Stomach (tissue), 9 donors: ENCODE results near the gene CTIF. TPM values are rescaled to one million over a fixed set of nuclear protein-coding genes. Genes with fewer than 3 reads are reported as not detected.

Experiments used
- DNase-seq, 2 donors: peaks; one replicate each; pipeline versions ENCODE4 v3.0.0 to v3.0.0-alpha.2; 2013 to 2019
- H3K27ac ChIP-seq, 5 donors: fragments of 200-600 bp in 4 of 5; sonication (generic) in 4 of 5; one replicate each; pipeline ENCODE4 v1.5.1; 2013 to 2019; ENCODE audit warnings: mild to moderate bottlenecking in 1 of 5, moderate library complexity in 1 of 5
- H3K27me3 ChIP-seq, 3 donors: fragments of 200-600 bp; sonication (generic); one replicate each; pipeline ENCODE4 v1.5.1; 2017 to 2019; ENCODE audit warnings: mixed run types in 1 of 3
- H3K36me3 ChIP-seq, 4 donors: fragments of 200-600 bp; sonication (generic); 1 replicate in 3 of 4; 2 replicates in 1 of 4; pipeline ENCODE4 v1.5.1; 2016 to 2019
- H3K4me1 ChIP-seq, 4 donors: fragments of 200-600 bp; sonication (generic); one replicate each; pipeline ENCODE4 v1.5.1; 2016 to 2019
- H3K4me3 ChIP-seq, 4 donors: fragments of 200-600 bp; sonication (generic) in 3 of 4; one replicate each; pipeline ENCODE4 v1.5.1; 2016 to 2019; ENCODE audit warnings: mild to moderate bottlenecking in 1 of 4
- H3K9me3 ChIP-seq, 4 donors: fragments of 200-600 bp; sonication (generic); one replicate each; pipeline ENCODE4 v1.5.1; 2016 to 2019
- CTCF ChIP-seq, 7 experiments: fragments of 450-650 bp in 4 of 7; fragments of 200-600 bp in 3 of 7; sonication (generic) in 3 of 7; IDR thresholded peaks; one replicate each; pipeline ENCODE4 v1.5.1; 2016 to 2019; ENCODE audit warnings: antibody characterized with exemption in 7 of 7, control low read depth in 2 of 7, mild to moderate bottlenecking in 1 of 7
- EP300 ChIP-seq: sonication (generic); formaldehyde crosslinking; IDR thresholded peaks from one replicate; pipeline ENCODE4 v1.6.1; 2017; ENCODE audit warnings: antibody characterized with exemption
- POLR2A ChIP-seq, 4 donors: fragments of 450-650 bp; IDR thresholded peaks; one replicate each; pipeline ENCODE4 v1.6.1; 2016; ENCODE audit warnings: antibody characterized with exemption in 4 of 4, control low read depth in 2 of 4, mild to moderate bottlenecking in 1 of 4, moderate library complexity in 1 of 4
- POLR2AphosphoS5 ChIP-seq, 3 donors: sonication (generic); formaldehyde crosslinking; IDR thresholded peaks; one replicate each; pipeline ENCODE4 v1.6.1; 2016; ENCODE audit warnings: antibody characterized with exemption in 3 of 3
- WGBS, 5 donors: extraction: QIAGEN DNeasy Blood & Tissue Kit in 3 of 5; methylation state at CpG; one replicate each; pipeline versions ENCODE4 v1.1.5 to v1.1.7; 2013 to 2018; 5-methylcytosine and 5-hydroxymethylcytosine counted together
- intact Hi-C: fragments of 100-400 bp; cut with DNase I; formaldehyde crosslinking; loops from one replicate; pipeline ENCODE4 v1.15.1; 2023; ENCODE audit warnings: low total_unique reads
- polyA plus RNA-seq, 3 donors: library from polyadenylated mRNA; stranded (reverse); fragments of 200-250 nt; gene quantifications; one replicate each; pipeline ENCODE4 v1.2.3, GENCODE V29; 2013
- total RNA-seq, 5 donors: library from RNA; depleted of rRNA; stranded (reverse); fragments of >200 nt; gene quantifications; one replicate each; pipeline versions ENCODE4 v1.1.0 to v1.2.3, GENCODE V29; 2014 to 2016
- donor health status: healthy with polysubstance abuse.
- donor health status: Bipolar disorder and iron deficiency.
- donor health status: healthy.

CTIF gene
- total and polyA plus RNA-seq, 8 donors, result 16.3 to 105 (median 30.3) TPM

- no peaks in the 10 kb centered on the region for H3K36me3 ChIP-seq
- intact Hi-C loops, result no loop called here
- H3K27me3 ChIP-seq, result no peaks in the 10 kb centered on the region
- DNase-seq, result no peak
- WGBS, 5 donors, result 28 to 57% (median 38%) methylated on average over 2 of the region's 2 CpGs
- TF ChIP-seq EP300 (no peak), CTCF (IDR thresholded peaks at IDR 0.05) (no peak), POLR2A (IDR thresholded peaks at IDR 0.05) (no peak), POLR2AphosphoS5 (IDR thresholded peaks at IDR 0.05) (no peak)
- no peak overlapping the region for H3K27ac ChIP-seq
- H3K4me3 ChIP-seq, result no peak overlapping the region
- no peaks in the 10 kb centered on the region for H3K9me3 ChIP-seq
- peaks cover 0 to 19% (median 2%) of the 10 kb centered on the region in 4 donors for H3K4me1 ChIP-seq
These were observed 45.2 kb upstream of the CTIF start for GRCh38 chr18:48493434-48494230.

GRCh38 chr18:48497863-48498262, 41.0 kb upstream of the CTIF start:
- Histone ChIP-seq H3K4me3 (no peak overlapping the region), H3K9me3 (no peaks in the 10 kb centered on the region), H3K27ac (no peak overlapping the region), H3K27me3 (no peaks in the 10 kb centered on the region), H3K36me3 (no peaks in the 10 kb centered on the region), H3K4me1 (peaks cover 0 to 9% (median 0%) of the 10 kb centered on the region in 4 donors)
- DNase-seq, result no peak
- intact Hi-C loops, result no loop called here
- TF ChIP-seq POLR2A (IDR thresholded peaks at IDR 0.05), result no peak
- no peak for TF ChIP-seq CTCF (IDR thresholded peaks at IDR 0.05)
- no peak for TF ChIP-seq POLR2AphosphoS5 (IDR thresholded peaks at IDR 0.05)
- TF ChIP-seq EP300, result no peak

- TF ChIP-seq POLR2A (IDR thresholded peaks at IDR 0.05) (no peak), CTCF (IDR thresholded peaks at IDR 0.05) (no peak), POLR2AphosphoS5 (IDR thresholded peaks at IDR 0.05) (no peak), EP300 (no peak)
- Histone ChIP-seq H3K27me3 (no peaks in the 10 kb centered on the region), H3K9me3 (peaks cover 0 to 3% (median 1%) of the 10 kb centered on the region in 4 donors), H3K4me1 (no peaks in the 10 kb centered on the region), H3K36me3 (no peaks in the 10 kb centered on the region), H3K27ac (no peak overlapping the region), H3K4me3 (no peak overlapping the region)
- intact Hi-C loops, result no loop called here
- DNase-seq, result no peak
These were observed 38.3 kb upstream of the CTIF start for GRCh38 chr18:48500517-48500916.

- Histone ChIP-seq H3K4me3 (no peak overlapping the region), H3K27ac (no peak overlapping the region), H3K4me1 (no peaks in the 10 kb centered on the region), H3K36me3 (no peaks in the 10 kb centered on the region), H3K9me3 (peaks cover 9 to 26% (median 19%) of the 10 kb centered on the region in 4 donors), H3K27me3 (no peaks in the 10 kb centered on the region)
- no peak for DNase-seq
- TF ChIP-seq CTCF (IDR thresholded peaks at IDR 0.05) (no peak), POLR2AphosphoS5 (IDR thresholded peaks at IDR 0.05) (no peak), POLR2A (IDR thresholded peaks at IDR 0.05) (no peak), EP300 (no peak)
- WGBS, 5 donors, result 63 to 67% (median 65%) methylated on average over 4 of the region's 4 CpGs
- intact Hi-C loops, result no loop called here
These were observed 35.9 kb upstream of the CTIF start for GRCh38 chr18:48502906-48503305.
